ENCODE data around the gene SDF2L1. TPM values are rescaled to one million over a fixed set of nuclear protein-coding genes. Genes with fewer than 3 reads are reported as not detected.
A peak's percentile ranks its signal among the peaks of the same experiment; 100 is the strongest.
"Not testable (repeated sequence)": the region's sequence is repeated elsewhere in the genome, so short reads cannot be mapped to it uniquely, and the experiment has no call there.

The SDF2L1 gene
- total RNA-seq, 1 experiment from 2014 or later, result 34.7 TPM

GRCh38 chr22:21636629-21637218 lies 5.4 kb upstream of the SDF2L1 start:
- DNase-seq (ENCODE audit: low read depth), result no peak

GRCh38 chr22:21637450-21637849 lies 4.7 kb upstream of the SDF2L1 start:
- not testable (repeated sequence) for DNase-seq (ENCODE audit: low read depth)

GRCh38 chr22:21639359-21639758 lies 2.7 kb upstream of the SDF2L1 start:
- no peak for DNase-seq (ENCODE audit: low read depth)

- no peak for DNase-seq (ENCODE audit: low read depth)
Measured at GRCh38 chr22:21640810-21641209, 1.3 kb upstream of the SDF2L1 start.

GRCh38 chr22:21641417-21641788 lies 699 bp upstream of the SDF2L1 start:
- peak; percentile 68 for DNase-seq (ENCODE audit: low read depth)

- DNase-seq (ENCODE audit: low read depth), result peak; percentile 50
Measured at GRCh38 chr22:21642584-21643448, 714 bp downstream of the SDF2L1 start.

GRCh38 chr22:21643533-21644357 lies 1.6 kb downstream of the SDF2L1 start:
- DNase-seq (ENCODE audit: low read depth), result no peak

GRCh38 chr22:21645513-21645912 lies 3.4 kb downstream of the SDF2L1 start:
- DNase-seq (ENCODE audit: low read depth), result not testable (repeated sequence)

GRCh38 chr22:21646608-21647590 lies 4.8 kb downstream of the SDF2L1 start:
- DNase-seq (ENCODE audit: low read depth), result peak; percentile 71

GRCh38 chr22:21650280-21650679 lies 8.2 kb downstream of the SDF2L1 start:
- no peak for DNase-seq (ENCODE audit: low read depth)

GRCh38 chr22:21650823-21651520 lies 8.9 kb downstream of the SDF2L1 start:
- no peak for DNase-seq (ENCODE audit: low read depth)

GRCh38 chr22:21651521-21652009 lies 9.5 kb downstream of the SDF2L1 start:
- DNase-seq (ENCODE audit: low read depth), result no peak

GRCh38 chr22:21652010-21652546 lies 10.0 kb downstream of the SDF2L1 start:
- peak; percentile 86 for DNase-seq (ENCODE audit: low read depth)

- no peak for DNase-seq (ENCODE audit: low read depth)
Measured at GRCh38 chr22:21652547-21653545, 10.7 kb downstream of the SDF2L1 start.

GRCh38 chr22:21657020-21657359 lies 14.9 kb downstream of the SDF2L1 start:
- no peak for DNase-seq (ENCODE audit: low read depth)

- peak; percentile 68 for DNase-seq (ENCODE audit: low read depth)
Measured at GRCh38 chr22:21657360-21658032, 15.4 kb downstream of the SDF2L1 start.

- DNase-seq (ENCODE audit: low read depth), result no peak
Measured at GRCh38 chr22:21659864-21660525, 17.9 kb downstream of the SDF2L1 start.

- DNase-seq (ENCODE audit: low read depth), result no peak
Measured at GRCh38 chr22:21660904-21661303, 18.8 kb downstream of the SDF2L1 start.

Measured in RPMI7951 (cell line).